Astrocyte (in vitro differentiated cells and primary cell): Measurements from ENCODE around the gene RASIP1.

Experiments used
- CTCF ChIP-seq: IDR thresholded peaks from 2 replicates; pipeline ENCODE4 v1.5.1; 2011; ENCODE audit warnings: low read depth, mild to moderate bottlenecking, inconsistent platforms, low read length, moderate library complexity; ENCODE audit not compliant: insufficient read depth
- EZH2 ChIP-seq: IDR thresholded peaks from 2 replicates; pipeline ENCODE4 v1.6.1; 2012; ENCODE audit warnings: mild to moderate bottlenecking, low read length, inconsistent platforms; ENCODE audit not compliant: insufficient read depth

DNA sequence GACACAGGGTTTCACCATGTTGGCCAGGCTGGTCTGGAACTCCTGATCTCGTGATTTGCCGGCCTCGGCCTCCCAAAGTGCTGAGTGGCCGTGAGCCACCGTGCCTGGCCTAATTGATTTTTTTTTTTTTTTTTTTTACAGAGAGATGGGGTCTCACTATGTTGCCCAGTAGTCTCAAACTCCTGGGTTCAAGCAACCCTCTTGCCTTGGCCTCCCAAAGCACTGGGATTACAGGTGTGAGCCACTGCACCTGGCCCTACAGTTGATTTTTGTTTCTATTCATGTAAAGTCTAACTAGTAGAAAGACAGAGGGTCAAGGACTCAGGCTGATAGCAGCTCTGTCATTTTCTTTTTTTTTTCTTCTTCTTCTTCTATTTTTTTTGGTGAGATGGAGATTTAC, 36.7 kb upstream of the RASIP1 start:
- TF ChIP-seq CTCF (no peak), EZH2 (no peak)
